IMR-90 (cell line): ENCODE measurements around the gene IKBKE. TPM values are rescaled to one million over a fixed set of nuclear protein-coding genes. Genes with fewer than 3 reads are reported as not detected.

Experiments used
- ATAC-seq: fragments of 200-7000 bp; cut with Tn5 transposase; 2 replicates; pipeline ENCODE4 v1.9.1; 2020; ENCODE audit warnings: low read depth, mild to moderate bottlenecking, moderate library complexity
- BruUV-seq: library from RNA; stranded (reverse); fragments of 400-500 nt; replicated peaks from 2 replicates; lab custom pipeline; 2021; lab: Mats Ljungman, UMichigan
- CTCF ChIA-PET: fragments of 300-600 bp; formaldehyde crosslinking; extraction: SDS; loops from one replicate; lab custom pipeline; 2021; ENCODE audit warnings: antibody characterized with exemption; lab: Yijun Ruan, JAX
- POLR2A ChIA-PET: fragments of 300-600 bp; sonication (Branson Sonifier 250); formaldehyde crosslinking; loops from one replicate; lab custom pipeline; 2022; ENCODE audit warnings: antibody characterized with exemption; ENCODE audit not compliant: unreplicated experiment; lab: Charles Lee
- DNase-seq: peaks from one replicate; pipeline ENCODE4 v3.0.0; 2013
- H2AFZ ChIP-seq: replicated peaks from 2 replicates; pipeline ENCODE3; 2013; ENCODE audit warnings: low read length, mild to moderate bottlenecking; ENCODE audit not compliant: poor library complexity
- H2AK5ac ChIP-seq: 2 replicates; pipeline ENCODE4 v1.6.1; 2013; ENCODE audit warnings: low read depth, low read length, inconsistent platforms
- H2AK9ac ChIP-seq: replicated peaks from 2 replicates; pipeline ENCODE3; 2013; ENCODE audit warnings: mild to moderate bottlenecking, low read depth, low read length, moderate library complexity; ENCODE audit not compliant: poor library complexity
- H2BK120ac ChIP-seq: 2 replicates; pipeline ENCODE4 v1.6.1; 2013; ENCODE audit warnings: low read depth, low read length, inconsistent platforms
- H2BK15ac ChIP-seq: 3 replicates; pipeline ENCODE4 v1.6.1; 2013; ENCODE audit warnings: low read depth, low read length, inconsistent platforms
- H2BK20ac ChIP-seq: 2 replicates; pipeline ENCODE4 v1.6.1; 2013; ENCODE audit warnings: low read depth, mild to moderate bottlenecking, inconsistent platforms, low read length, moderate library complexity
- H2BK5ac ChIP-seq: 2 replicates; pipeline ENCODE4 v1.6.1; 2013; ENCODE audit warnings: mild to moderate bottlenecking, low read depth, low read length, inconsistent platforms; ENCODE audit not compliant: poor library complexity, severe bottlenecking
- H3K14ac ChIP-seq: replicated peaks from 2 replicates; pipeline ENCODE4 v1.6.1; 2013; ENCODE audit warnings: low read depth, low read length, inconsistent platforms
- H3K18ac ChIP-seq: 2 replicates; pipeline ENCODE4 v1.6.1; 2013; ENCODE audit warnings: low read depth, low read length, control low read depth
- H3K23ac ChIP-seq: 2 replicates; pipeline ENCODE4 v1.6.1; 2013; ENCODE audit warnings: low read depth, low read length, inconsistent platforms
- H3K27ac ChIP-seq: 2 replicates; pipeline ENCODE4 v1.5.1; 2013; ENCODE audit warnings: mild to moderate bottlenecking, control low read depth, low read length; ENCODE audit not compliant: insufficient read depth
- H3K27me3 ChIP-seq: 2 replicates; pipeline ENCODE4 v1.6.1; 2013; ENCODE audit warnings: low read length; ENCODE audit not compliant: control insufficient read depth, insufficient read depth
- H3K36me3 ChIP-seq: 2 replicates; pipeline ENCODE4 v1.6.1; 2013; ENCODE audit warnings: low read length, mixed read lengths; ENCODE audit not compliant: control insufficient read depth, insufficient read depth
- H3K4ac ChIP-seq: 2 replicates; pipeline ENCODE4 v1.6.1; 2013; ENCODE audit warnings: low read depth, low read length, inconsistent platforms
- H3K4me1 ChIP-seq: 2 replicates; pipeline ENCODE4 v1.6.1; 2013; ENCODE audit warnings: low read length, mixed read lengths; ENCODE audit not compliant: control insufficient read depth, insufficient read depth
- H3K4me2 ChIP-seq: 2 replicates; pipeline ENCODE4 v1.6.1; 2013; ENCODE audit warnings: low read depth, mild to moderate bottlenecking, control low read depth, low read length, moderate library complexity
- H3K4me3 ChIP-seq: 2 replicates; pipeline ENCODE4 v1.5.1; 2013; ENCODE audit warnings: low read depth, mild to moderate bottlenecking, control low read depth, low read length, moderate library complexity; ENCODE audit not compliant: insufficient read depth
- H3K56ac ChIP-seq: 2 replicates; pipeline ENCODE4 v1.6.1; 2013; ENCODE audit warnings: low read length, inconsistent platforms; ENCODE audit not compliant: insufficient read depth; ENCODE audit errors: extremely low read depth
- H3K79me1 ChIP-seq, 2 experiments: 2 replicates each; pipeline ENCODE4 v1.6.1; 2013; ENCODE audit warnings: low read length in 2 of 2, inconsistent platforms in 1 of 2, low read depth in 1 of 2
- H3K9ac ChIP-seq: 2 replicates; pipeline ENCODE4 v1.6.1; 2013; ENCODE audit warnings: low read depth, low read length, control low read depth
- H3K9me1 ChIP-seq: 2 replicates; pipeline ENCODE4 v1.6.1; 2013; ENCODE audit warnings: low read length, inconsistent platforms; ENCODE audit not compliant: insufficient read depth
- H3K9me3 ChIP-seq: 2 replicates; pipeline ENCODE4 v1.6.1; 2013; ENCODE audit warnings: low read length; ENCODE audit not compliant: control insufficient read depth, insufficient read depth
- H4K20me1 ChIP-seq: 2 replicates; pipeline ENCODE4 v1.6.1; 2013; ENCODE audit warnings: low read length, inconsistent platforms; ENCODE audit not compliant: insufficient read depth
- H4K5ac ChIP-seq: 2 replicates; pipeline ENCODE4 v1.6.1; 2013; ENCODE audit warnings: mild to moderate bottlenecking, low read depth, low read length, control low read depth
- H4K8ac ChIP-seq, 2 experiments: 2 replicates each; pipeline ENCODE4 v1.6.1; 2013; ENCODE audit warnings: low read depth in 2 of 2, low read length in 2 of 2, control low read depth in 1 of 2, inconsistent platforms in 1 of 2
- H4K91ac ChIP-seq: 2 replicates; pipeline ENCODE4 v1.6.1; 2013; ENCODE audit warnings: low read depth, low read length, inconsistent platforms; ENCODE audit not compliant: insufficient read depth
- BHLHE40 ChIP-seq: fragments of 150-350 bp; IDR thresholded peaks from 2 replicates; pipeline ENCODE4 v1.6.1; 2016; ENCODE audit warnings: mild to moderate bottlenecking, low read depth, low read length
- CEBPB ChIP-seq: IDR thresholded peaks from 2 replicates; pipeline ENCODE4 v1.6.1; 2012; ENCODE audit warnings: low read depth, low read length, improper control_type of control experiment
- CHD1 ChIP-seq: IDR thresholded peaks from 2 replicates; pipeline ENCODE4 v1.6.1; 2012; ENCODE audit warnings: low read depth, low read length, improper control_type of control experiment
- CTCF ChIP-seq: conservative IDR thresholded peaks from 2 replicates; pipeline ENCODE4 v1.5.1; 2012; ENCODE audit warnings: mild to moderate bottlenecking, low read depth, low read length, improper control_type of control experiment
- FOS ChIP-seq: fragments of 150-350 bp; IDR thresholded peaks from 2 replicates; pipeline ENCODE4 v1.6.1; 2016; ENCODE audit warnings: low read depth, low read length
- MAFK ChIP-seq: IDR thresholded peaks from 2 replicates; pipeline ENCODE4 v1.6.1; 2012; ENCODE audit warnings: low read depth, low read length, improper control_type of control experiment
- MAZ ChIP-seq: IDR thresholded peaks from 2 replicates; pipeline ENCODE4 v1.6.1; 2012; ENCODE audit warnings: low read depth, mild to moderate bottlenecking, low read length, improper control_type of control experiment, moderate library complexity, borderline replicate concordance
- MXI1 ChIP-seq: IDR thresholded peaks from 2 replicates; pipeline ENCODE4 v1.6.1; 2012; ENCODE audit warnings: low read depth, mild to moderate bottlenecking, low read length, moderate library complexity, borderline replicate concordance
- NFE2L2 ChIP-seq: fragments of 150-350 bp; IDR thresholded peaks from 2 replicates; pipeline ENCODE4 v1.6.1; 2016; ENCODE audit warnings: low read depth, mild to moderate bottlenecking, low read length
- POLR2A ChIP-seq: IDR thresholded peaks from 2 replicates; pipeline ENCODE4 v1.6.1; 2012; ENCODE audit warnings: mild to moderate bottlenecking, low read depth, low read length
- RAD21 ChIP-seq: IDR thresholded peaks from 2 replicates; pipeline ENCODE4 v1.6.1; 2012; ENCODE audit warnings: low read length, improper control_type of control experiment
- RCOR1 ChIP-seq: IDR thresholded peaks from 2 replicates; pipeline ENCODE4 v1.6.1; 2012; ENCODE audit warnings: mild to moderate bottlenecking, low read length, improper control_type of control experiment; ENCODE audit not compliant: insufficient replicate concordance
- RFX5 ChIP-seq: IDR thresholded peaks from 2 replicates; pipeline ENCODE4 v1.8.0; 2012; ENCODE audit warnings: low read depth, mild to moderate bottlenecking, low read length, moderate library complexity
- SMC3 ChIP-seq: fragments of 150-350 bp; IDR thresholded peaks from 2 replicates; pipeline ENCODE4 v1.6.1; 2016; ENCODE audit warnings: low read depth, mild to moderate bottlenecking, antibody characterized with exemption, low read length, moderate library complexity
- USF2 ChIP-seq: fragments of 150-350 bp; IDR thresholded peaks from 2 replicates; pipeline ENCODE4 v1.6.1; 2017; ENCODE audit warnings: mild to moderate bottlenecking, antibody characterized with exemption, low read length, low read depth
- WGBS, 2 experiments: methylation state at CpG; one replicate each; pipeline versions ENCODE4 v1.1.5 to v1.1.7; 2013; ENCODE audit warnings: missing lambda C conversion rate in 2 of 2; ENCODE audit not compliant: insufficient read length in 1 of 2; ENCODE audit errors: extremely low coverage in 2 of 2; 5-methylcytosine and 5-hydroxymethylcytosine counted together
- dilution Hi-C: fragments of 300-500 bp; cut with HindIII; formaldehyde crosslinking; loops from one replicate; pipeline ENCODE4 v1.14.3; 2018; ENCODE audit warnings: low sequenced_read_pairs; ENCODE audit not compliant: unreplicated experiment
- in situ Hi-C: fragments of 300-500 bp; cut with MboI; formaldehyde crosslinking; loops from 3 replicates; pipeline ENCODE4 v1.14.3; 2019; ENCODE audit warnings: low sequenced_read_pairs, inconsistent platforms, mixed read lengths
- intact Hi-C: fragments of 100-400 bp; cut with micrococcal nuclease; formaldehyde crosslinking; loops from 2 replicates; pipeline ENCODE4 v1.10.0; 2022
- polyA plus RNA-seq, 3 experiments: library from polyadenylated mRNA; depleted of rRNA; stranded (reverse); fragments of >200 nt; gene quantifications; 2 replicates each; pipeline ENCODE4 v1.2.3, GENCODE V29; 2012; ENCODE audit warnings: low replicate concordance in 1 of 3
- total RNA-seq: library from RNA; depleted of rRNA; stranded (reverse); fragments of >200 nt; gene quantifications from 2 replicates; pipeline ENCODE4 v1.2.3, GENCODE V29; 2012
- TF ChIP-seq, protein P1 (sequence below): fragments of 150-350 bp; IDR thresholded peaks from 2 replicates; pipeline ENCODE4 v1.6.1; 2016; ENCODE audit warnings: low read depth, mild to moderate bottlenecking, low read length, moderate library complexity, borderline replicate concordance

IKBKE gene
- total and polyA plus RNA-seq, 2 of the 4 experiments (the other 2 are of a cell fraction), result 20.3 to 24.0 TPM

DNA sequence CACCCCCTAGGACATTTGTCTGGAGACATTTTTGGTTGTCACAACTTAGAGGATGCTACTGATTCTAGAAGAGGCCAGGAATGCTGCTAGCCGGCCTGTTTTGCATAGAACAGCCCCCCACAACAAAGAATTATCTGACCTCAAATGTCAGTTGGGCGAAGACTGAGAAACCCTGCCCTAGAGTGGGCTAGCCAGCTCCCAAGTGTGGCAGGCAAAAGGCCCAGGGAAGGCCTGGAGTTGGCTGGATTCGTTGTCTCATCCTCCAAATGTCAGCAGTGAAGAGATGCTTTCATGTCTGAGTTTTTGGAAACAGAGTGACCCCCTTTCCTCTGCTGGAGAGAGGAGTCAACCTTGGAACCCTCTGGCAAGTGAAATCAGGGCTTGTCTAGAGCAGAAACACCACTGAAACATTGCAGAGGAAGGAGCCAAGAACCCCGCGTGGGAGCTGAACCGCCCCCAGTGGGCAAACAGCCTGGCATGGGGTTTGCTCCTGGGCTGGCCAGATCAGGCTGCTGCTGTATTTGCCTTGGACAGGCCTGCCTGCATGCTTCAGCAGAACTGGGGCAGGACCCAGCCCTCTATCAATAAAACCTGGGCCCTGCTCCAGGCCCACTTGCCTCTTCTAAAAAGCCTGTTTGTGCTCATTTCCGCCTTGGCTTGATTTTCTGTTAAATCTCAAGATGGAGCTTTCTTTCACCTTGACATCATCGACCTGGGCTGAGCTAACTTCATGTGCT is 69.9 kb downstream of the IKBKE start:
- Histone ChIP-seq H2BK15ac (no peak overlapping the region), H3K23ac (no peak overlapping the region), H3K27ac (no peak overlapping the region), H2BK20ac (no peak overlapping the region), H3K4me1 (no peaks in the 10 kb centered on the region), H4K5ac (no peak overlapping the region), H4K91ac (no peak overlapping the region), H4K20me1 (peaks cover 5% of the 10 kb centered on the region), H2AK9ac (no peak overlapping the region), H2BK120ac (no peak overlapping the region), H3K4me2 (no peak overlapping the region), H3K4ac (no peak overlapping the region), H3K18ac (no peak overlapping the region), H3K9me1 (no peaks in the 10 kb centered on the region; the same call in 1 of the 2 replicates), H3K79me1 (no peaks in the 10 kb centered on the region), H3K9me3 (no peaks in the 10 kb centered on the region), H3K14ac (no peak overlapping the region), H3K36me3 (0 out of 2 replicates have a peak, but pooled peaks cover 2% of the 10 kb centered on the region), H3K9ac (no peak overlapping the region), H4K8ac (no peak overlapping the region), H2AFZ (no peak overlapping the region), H2AK5ac (no peak overlapping the region), H3K56ac (no peak overlapping the region), H3K4me3 (no peak overlapping the region), H3K27me3 (no peaks in the 10 kb centered on the region), H2BK5ac (no peak overlapping the region)
- BruUV-seq, result no TSS peak
- dilution Hi-C loops (no loop called here), in situ Hi-C loops (loop anchor here (5.0 kb wide), 1 partner anchor 58 kb away; no protein-coding TSS in a partner anchor), intact Hi-C loops (no loop called here)
- ChIA-PET POLR2A (no interaction called here), CTCF (no interaction called here)
- DNase-seq (no peak), ATAC-seq (no peak; the same call in none of the 2 replicates)
- TF ChIP-seq CHD1 (no peak), RCOR1 (no peak), USF2 (no peak), RFX5 (no peak), NFE2L2 (no peak), MAZ (no peak), RAD21 (no peak), MXI1 (no peak), CTCF (no peak), SMC3 (no peak), POLR2A (no peak), MAFK (no peak), FOS (no peak), CEBPB (no peak), BHLHE40 (no peak)
- TF ChIP-seq, protein P1, sequence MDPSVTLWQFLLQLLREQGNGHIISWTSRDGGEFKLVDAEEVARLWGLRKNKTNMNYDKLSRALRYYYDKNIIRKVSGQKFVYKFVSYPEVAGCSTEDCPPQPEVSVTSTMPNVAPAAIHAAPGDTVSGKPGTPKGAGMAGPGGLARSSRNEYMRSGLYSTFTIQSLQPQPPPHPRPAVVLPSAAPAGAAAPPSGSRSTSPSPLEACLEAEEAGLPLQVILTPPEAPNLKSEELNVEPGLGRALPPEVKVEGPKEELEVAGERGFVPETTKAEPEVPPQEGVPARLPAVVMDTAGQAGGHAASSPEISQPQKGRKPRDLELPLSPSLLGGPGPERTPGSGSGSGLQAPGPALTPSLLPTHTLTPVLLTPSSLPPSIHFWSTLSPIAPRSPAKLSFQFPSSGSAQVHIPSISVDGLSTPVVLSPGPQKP, result no peak
- WGBS, 2 experiments, result no CpG with 5 or more reads among the region's 8 CpGs
